Germinal center (tissue), 1 donor: ENCODE data around the gene CYGB.
A peak's percentile ranks its signal among the peaks of the same experiment; 100 is the strongest.
"Not testable (repeated sequence)": the region's sequence is repeated elsewhere in the genome, so short reads cannot be mapped to it uniquely, and the experiment has no call there.

Experiments used
- DNase-seq: peaks from one replicate; pipeline ENCODE4 v3.0.0; 2012; ENCODE audit warnings: mixed read lengths, low spot score

CYGB gene

GRCh38 chr17:76567634-76568432 is 30.3 kb upstream of the CYGB start:
- DNase-seq = peak; percentile 39

GRCh38 chr17:76566988-76567431 is 29.5 kb upstream of the CYGB start:
- no peak for DNase-seq

- DNase-seq = no peak
These were observed 29.1 kb upstream of the CYGB start for GRCh38 chr17:76566613-76566943.

GRCh38 chr17:76565728-76566612 is 28.5 kb upstream of the CYGB start:
- no peak for DNase-seq

GRCh38 chr17:76564991-76565727 is 27.6 kb upstream of the CYGB start:
- not testable (repeated sequence) for DNase-seq

GRCh38 chr17:76563359-76563758 is 25.9 kb upstream of the CYGB start:
- DNase-seq = not testable (repeated sequence)

- DNase-seq = no peak
These were observed 25.2 kb upstream of the CYGB start for GRCh38 chr17:76562734-76563148.

- DNase-seq = no peak
These were observed 24.3 kb upstream of the CYGB start for GRCh38 chr17:76561799-76562268.

- no peak for DNase-seq
These were observed 23.8 kb upstream of the CYGB start for GRCh38 chr17:76561332-76561731.

GRCh38 chr17:76560877-76561221 is 23.3 kb upstream of the CYGB start:
- no peak for DNase-seq

- DNase-seq = no peak
These were observed 22.7 kb upstream of the CYGB start for GRCh38 chr17:76560036-76560876.

GRCh38 chr17:76559460-76559859 is 22.0 kb upstream of the CYGB start:
- not testable (repeated sequence) for DNase-seq

- DNase-seq = no peak
These were observed 20.9 kb upstream of the CYGB start for GRCh38 chr17:76558198-76559095.

- DNase-seq = peak; percentile 84
These were observed 20.1 kb upstream of the CYGB start for GRCh38 chr17:76557368-76558197.

- no peak for DNase-seq
These were observed 19.4 kb upstream of the CYGB start for GRCh38 chr17:76556765-76557367.

- DNase-seq = no peak
These were observed 16.6 kb upstream of the CYGB start for GRCh38 chr17:76554131-76554530.

GRCh38 chr17:76553178-76553908 is 15.8 kb upstream of the CYGB start:
- no peak for DNase-seq

GRCh38 chr17:76551685-76552084 is 14.2 kb upstream of the CYGB start:
- no peak for DNase-seq
